GM13977 (cell line): ENCODE measurements around the gene RHBDL3.
"Not testable (repeated sequence)": the region's sequence is repeated elsewhere in the genome, so short reads cannot be mapped to it uniquely, and the experiment has no call there.

Source experiments
- DNase-seq: peaks from one replicate; pipeline ENCODE4 v3.0.0; 2012; ENCODE audit warnings: low spot score
- CTCF ChIP-seq: IDR thresholded peaks from 2 replicates; pipeline ENCODE4 v1.5.1; 2012; ENCODE audit warnings: mild to moderate bottlenecking, control low read depth; ENCODE audit not compliant: insufficient read depth; ENCODE audit errors: extremely low read depth, missing control alignments
- in situ Hi-C: fragments of 300-500 bp; cut with MboI; formaldehyde crosslinking; loops from one replicate; pipeline ENCODE4 v1.12.0; 2022; ENCODE audit warnings: low sequenced_read_pairs, low pct_unique_long_range_greater_than_20kb, mixed read lengths, inconsistent platforms; ENCODE audit not compliant: unreplicated experiment

The RHBDL3 gene

GRCh38 chr17:32319548-32319905 lies 53.9 kb downstream of the RHBDL3 start:
- TF ChIP-seq CTCF, result peak; percentile 97
- in situ Hi-C loops, result loop anchor here (10.0 kb wide), 1 partner anchor 65 kb away; no protein-coding TSS in a partner anchor
- peak; percentile 86 for DNase-seq

GRCh38 chr17:32320080-32320479 lies 54.4 kb downstream of the RHBDL3 start:
- in situ Hi-C loops, DNase-seq: not testable (repeated sequence)

GRCh38 chr17:32320847-32321246 lies 55.2 kb downstream of the RHBDL3 start:
- DNase-seq, result no peak
- in situ Hi-C loops, result no loop called here
- no peak for TF ChIP-seq CTCF

GRCh38 chr17:32323046-32323445 lies 57.4 kb downstream of the RHBDL3 start:
- in situ Hi-C loops, result no loop called here
- no peak for DNase-seq
- no peak for TF ChIP-seq CTCF

GRCh38 chr17:32323811-32324491 lies 58.3 kb downstream of the RHBDL3 start:
- in situ Hi-C loops, result no loop called here
- TF ChIP-seq CTCF, result no peak
- DNase-seq, result no peak

- DNase-seq, result no peak
- in situ Hi-C loops, result no loop called here
These were observed 62.3 kb downstream of the RHBDL3 start for GRCh38 chr17:32327911-32328310.

More at GRCh38 chr17:32327911-32328310, 62.3 kb downstream of the RHBDL3 start:
- TF ChIP-seq CTCF, result no peak
